MM.1S (cell line): ENCODE data around the gene BMP7.
"Not testable (repeated sequence)": the region's sequence is repeated elsewhere in the genome, so short reads cannot be mapped to it uniquely, and the experiment has no call there.

ENCODE experiments used
- DNase-seq: peaks from one replicate; pipeline ENCODE4 v3.0.0-alpha.2; 2015
- H2AFZ ChIP-seq: fragments of 300-600 bp; sonication (generic); 2 replicates; pipeline ENCODE4 v1.6.0; 2016; ENCODE audit warnings: antibody characterized with exemption, low read length
- H3F3A ChIP-seq: fragments of 300-600 bp; sonication (generic); 2 replicates; pipeline ENCODE4 v1.6.1; 2016; ENCODE audit warnings: mild to moderate bottlenecking, antibody characterized with exemption, low read length, moderate library complexity, mixed read lengths; ENCODE audit not compliant: insufficient read depth
- H3K27ac ChIP-seq: fragments of 300-600 bp; sonication (generic); 2 replicates; pipeline ENCODE4 v1.5.1; 2016; ENCODE audit warnings: mild to moderate bottlenecking, low read length
- H3K27me3 ChIP-seq: fragments of 300-600 bp; sonication (generic); replicated peaks from 2 replicates; pipeline ENCODE4 v1.6.0; 2016; ENCODE audit warnings: low read length; ENCODE audit not compliant: insufficient read depth
- H3K36me3 ChIP-seq: fragments of 300-600 bp; sonication (generic); replicated peaks from 2 replicates; pipeline ENCODE4 v1.6.1; 2016; ENCODE audit warnings: mild to moderate bottlenecking, low read length, mixed read lengths; ENCODE audit not compliant: insufficient read depth
- H3K4me1 ChIP-seq: fragments of 300-600 bp; sonication (generic); 2 replicates; pipeline ENCODE4 v1.6.1; 2016; ENCODE audit warnings: low read length, mixed read lengths
- H3K4me2 ChIP-seq: fragments of 300-600 bp; sonication (generic); 2 replicates; pipeline ENCODE4 v1.6.0; 2016; ENCODE audit warnings: low read depth, low read length
- H3K4me3 ChIP-seq: fragments of 300-600 bp; sonication (generic); 2 replicates; pipeline ENCODE4 v1.5.1; 2016; ENCODE audit warnings: low read length, mixed read lengths
- H3K79me2 ChIP-seq: fragments of 300-600 bp; sonication (generic); 2 replicates; pipeline ENCODE4 v1.6.1; 2016; ENCODE audit warnings: mixed run types, low read length, mixed read lengths
- H3K9ac ChIP-seq: fragments of 300-600 bp; sonication (generic); 2 replicates; pipeline ENCODE4 v1.6.1; 2016; ENCODE audit warnings: low read length, mixed read lengths
- H3K9me2 ChIP-seq: fragments of 300-600 bp; sonication (generic); replicated peaks from 2 replicates; pipeline ENCODE4 v1.6.1; 2016; ENCODE audit warnings: mild to moderate bottlenecking, low read length, mixed read lengths; ENCODE audit not compliant: insufficient read depth
- H3K9me3 ChIP-seq: fragments of 300-600 bp; sonication (generic); replicated peaks from 2 replicates; pipeline ENCODE4 v1.6.1; 2016; ENCODE audit warnings: mild to moderate bottlenecking, low read length, mixed read lengths; ENCODE audit not compliant: insufficient read depth
- H4K20me1 ChIP-seq: fragments of 300-600 bp; sonication (generic); 2 replicates; pipeline ENCODE4 v1.6.1; 2016; ENCODE audit warnings: mild to moderate bottlenecking, low read length, moderate library complexity, mixed read lengths; ENCODE audit not compliant: insufficient read depth
- EZH2 ChIP-seq: fragments of 300-600 bp; sonication (generic); optimal IDR thresholded peaks from 2 replicates; pipeline ENCODE3; 2017; ENCODE audit warnings: low read depth, mild to moderate bottlenecking, antibody characterized with exemption, low read length, mixed read lengths
- EZH2phosphoT487 ChIP-seq: fragments of 300-600 bp; sonication (generic); IDR thresholded peaks from 2 replicates; pipeline ENCODE4 v1.6.1; 2018; ENCODE audit warnings: antibody characterized with exemption, low read length
- TF ChIP-seq, protein P1 (sequence below): fragments of 300-600 bp; sonication (generic); IDR thresholded peaks from 2 replicates; pipeline ENCODE4 v1.5.1; 2016; ENCODE audit warnings: antibody characterized with exemption, low read length, mixed read lengths

The BMP7 gene

GRCh38 chr20:57265336-57265996 is 975 bp downstream of the BMP7 start:
- DNase-seq, result no peak
- no peaks in the 10 kb centered on the region for H3K79me2 ChIP-seq
- no peaks in the 10 kb centered on the region for H4K20me1 ChIP-seq
- no peak overlapping the region for H2AFZ ChIP-seq
- no peaks in the 10 kb centered on the region for H3K36me3 ChIP-seq
- peaks cover 85% of the 10 kb centered on the region for H3K27me3 ChIP-seq
- H3K9ac ChIP-seq, result no peak overlapping the region
- no peaks in the 10 kb centered on the region for H3K9me3 ChIP-seq
- no peak overlapping the region for H3K4me2 ChIP-seq
- H3F3A ChIP-seq, result no peaks in the 10 kb centered on the region
- no peak overlapping the region for H3K27ac ChIP-seq
- no peaks in the 10 kb centered on the region for H3K9me2 ChIP-seq
- H3K4me3 ChIP-seq, result no peak overlapping the region
- H3K4me1 ChIP-seq, result no peaks in the 10 kb centered on the region
- TF ChIP-seq, protein P1, sequence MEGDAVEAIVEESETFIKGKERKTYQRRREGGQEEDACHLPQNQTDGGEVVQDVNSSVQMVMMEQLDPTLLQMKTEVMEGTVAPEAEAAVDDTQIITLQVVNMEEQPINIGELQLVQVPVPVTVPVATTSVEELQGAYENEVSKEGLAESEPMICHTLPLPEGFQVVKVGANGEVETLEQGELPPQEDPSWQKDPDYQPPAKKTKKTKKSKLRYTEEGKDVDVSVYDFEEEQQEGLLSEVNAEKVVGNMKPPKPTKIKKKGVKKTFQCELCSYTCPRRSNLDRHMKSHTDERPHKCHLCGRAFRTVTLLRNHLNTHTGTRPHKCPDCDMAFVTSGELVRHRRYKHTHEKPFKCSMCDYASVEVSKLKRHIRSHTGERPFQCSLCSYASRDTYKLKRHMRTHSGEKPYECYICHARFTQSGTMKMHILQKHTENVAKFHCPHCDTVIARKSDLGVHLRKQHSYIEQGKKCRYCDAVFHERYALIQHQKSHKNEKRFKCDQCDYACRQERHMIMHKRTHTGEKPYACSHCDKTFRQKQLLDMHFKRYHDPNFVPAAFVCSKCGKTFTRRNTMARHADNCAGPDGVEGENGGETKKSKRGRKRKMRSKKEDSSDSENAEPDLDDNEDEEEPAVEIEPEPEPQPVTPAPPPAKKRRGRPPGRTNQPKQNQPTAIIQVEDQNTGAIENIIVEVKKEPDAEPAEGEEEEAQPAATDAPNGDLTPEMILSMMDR, result no peak
- TF ChIP-seq EZH2 (no peak), EZH2phosphoT487 (no peak)

DNA sequence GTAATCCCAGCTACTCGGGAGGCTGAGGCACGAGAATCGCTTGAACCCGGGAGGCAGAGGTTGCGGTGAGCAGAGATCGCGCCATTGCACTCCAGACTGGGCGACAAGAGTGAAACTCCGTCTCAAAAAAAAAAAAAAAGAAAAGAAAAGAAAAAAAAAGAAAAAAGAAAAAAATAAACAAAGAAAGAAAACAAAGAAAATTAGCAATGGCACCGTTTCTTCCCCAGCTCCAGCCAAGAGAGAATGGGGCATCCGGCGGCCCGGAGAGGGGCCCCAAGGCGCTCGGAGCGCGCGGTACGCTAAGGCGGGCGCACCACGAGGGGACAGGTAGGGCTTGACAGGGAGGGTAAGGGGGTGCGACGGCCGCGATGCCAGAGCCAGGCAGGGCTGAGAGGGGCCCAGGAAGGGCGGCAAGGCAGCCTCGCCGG is 1.5 kb downstream of the BMP7 start:
- H3K4me2 ChIP-seq, DNase-seq, H4K20me1 ChIP-seq, H3K4me1 ChIP-seq, H3K9me3 ChIP-seq, H3K9ac ChIP-seq, H3F3A ChIP-seq, H3K4me3 ChIP-seq, H3K79me2 ChIP-seq, H3K27ac ChIP-seq, H2AFZ ChIP-seq, H3K36me3 ChIP-seq, H3K9me2 ChIP-seq: not testable (repeated sequence)
- H3K27me3 ChIP-seq, result peaks cover 87% of the 10 kb centered on the region

GRCh38 chr20:57263801-57264792 is 2.3 kb downstream of the BMP7 start:
- no peaks in the 10 kb centered on the region for H3K79me2 ChIP-seq
- H3K4me3 ChIP-seq, result no peak overlapping the region

More at GRCh38 chr20:57263801-57264792, 2.3 kb downstream of the BMP7 start:
- H3F3A ChIP-seq, result no peaks in the 10 kb centered on the region
- peaks cover 94% of the 10 kb centered on the region for H3K27me3 ChIP-seq
- no peaks in the 10 kb centered on the region for H4K20me1 ChIP-seq
- H3K4me2 ChIP-seq, result no peak overlapping the region
- DNase-seq, result no peak
- H2AFZ ChIP-seq, result no peak overlapping the region
- no peaks in the 10 kb centered on the region for H3K4me1 ChIP-seq
- H3K36me3 ChIP-seq, result no peaks in the 10 kb centered on the region
- H3K27ac ChIP-seq, result no peak overlapping the region
- H3K9me3 ChIP-seq, result no peaks in the 10 kb centered on the region
- H3K9me2 ChIP-seq, result no peaks in the 10 kb centered on the region
- no peak overlapping the region for H3K9ac ChIP-seq
- no peak for TF ChIP-seq EZH2phosphoT487
- TF ChIP-seq, protein P1, result no peak
- TF ChIP-seq EZH2, result no peak
